WTC11 (cell line): Measurements from ENCODE around the gene OPCML.

Experiments used
- SP1 ChIP-seq: sonication (generic); formaldehyde crosslinking; conservative IDR thresholded peaks from 2 replicates; pipeline ENCODE4 v1.8.1; 2022; ENCODE audit warnings: missing genetic modification reagents
- USF1 ChIP-seq: sonication (generic); formaldehyde crosslinking; IDR thresholded peaks from 2 replicates; pipeline ENCODE4 v1.8.0; 2022; ENCODE audit warnings: mild to moderate bottlenecking, missing genetic modification reagents

- TF ChIP-seq SP1, result no peak
- TF ChIP-seq USF1, result no peak
These were observed 325.8 kb downstream of the OPCML start for GRCh38 chr11:133206313-133207005.
